CD4-positive, alpha-beta T cell (primary cell): ENCODE data around the gene LMNTD2. TPM values are rescaled to one million over a fixed set of nuclear protein-coding genes. Genes with fewer than 3 reads are reported as not detected.
"Not testable (repeated sequence)": the region's sequence is repeated elsewhere in the genome, so short reads cannot be mapped to it uniquely, and the experiment has no call there.

Source experiments
- ATAC-seq: fragments of 200-7000 bp; cut with Tn5 transposase; one replicate; pipeline ENCODE4 v1.10.0; 2022; ENCODE audit warnings: mild to moderate bottlenecking; ENCODE audit not compliant: poor library complexity
- CTCF ChIA-PET: fragments of 350-600 bp; sonication (Branson Sonifier 250); formaldehyde crosslinking; loops from one replicate; lab custom pipeline; 2021; ENCODE audit warnings: antibody characterized with exemption, inconsistent platforms; lab: Charles Lee
- POLR2A ChIA-PET: fragments of 350-600 bp; sonication (Branson Sonifier 250); formaldehyde crosslinking; loops from one replicate; lab custom pipeline; 2021; ENCODE audit warnings: antibody characterized with exemption, inconsistent platforms; lab: Charles Lee
- DNase-seq, 14 experiments: peaks; one replicate each; pipeline ENCODE4 v3.0.0-alpha.2; 2013 to 2020; ENCODE audit warnings: mixed read lengths in 2 of 14
- H3K27ac ChIP-seq, 2 donors: one replicate each; pipeline versions ENCODE4 v1.5.1 to v1.7.0; 2013; ENCODE audit warnings: low read length in 2 of 2, low read depth in 1 of 2, mild to moderate bottlenecking in 1 of 2
- H3K27me3 ChIP-seq, 2 experiments: 1 replicate in 1 of 2; 2 replicates in 1 of 2; pipeline versions ENCODE4 v1.6.1 to v1.7.0; 2013; ENCODE audit warnings: low read length in 2 of 2, control low read depth in 1 of 2, mild to moderate bottlenecking in 1 of 2, moderate library complexity in 1 of 2; ENCODE audit not compliant: insufficient read depth in 2 of 2, control insufficient read depth in 1 of 2
- H3K36me3 ChIP-seq: one replicate; pipeline ENCODE4 v1.6.1; 2013; ENCODE audit warnings: low read length, control low read depth; ENCODE audit not compliant: insufficient read depth
- H3K4me1 ChIP-seq: one replicate; pipeline ENCODE4 v1.6.1; 2013; ENCODE audit warnings: low read length, control low read depth; ENCODE audit not compliant: insufficient read depth
- H3K4me3 ChIP-seq: one replicate; pipeline ENCODE4 v1.5.1; 2013; ENCODE audit warnings: mild to moderate bottlenecking, low read length, moderate library complexity
- H3K9me3 ChIP-seq, 2 experiments: 1 replicate in 1 of 2; 2 replicates in 1 of 2; pipeline versions ENCODE4 v1.6.1 to v1.7.0; 2013; ENCODE audit warnings: low read length in 2 of 2, mild to moderate bottlenecking in 2 of 2, control low read depth in 1 of 2, moderate library complexity in 1 of 2; ENCODE audit not compliant: control insufficient read depth in 1 of 2, insufficient read depth in 1 of 2
- H3K27ac Mint-ChIP-seq: one replicate; pipeline ENCODE4 v1.8.0; 2020; ENCODE audit warnings: mixed read lengths
- H3K27me3 Mint-ChIP-seq: one replicate; pipeline ENCODE4 v1.8.0; 2021; ENCODE audit warnings: mixed read lengths
- H3K36me3 Mint-ChIP-seq: one replicate; pipeline ENCODE4 v1.8.0; 2021; ENCODE audit warnings: low read depth, mixed read lengths
- H3K4me1 Mint-ChIP-seq: one replicate; pipeline ENCODE4 v1.8.0; 2021; ENCODE audit warnings: low read depth, mixed read lengths
- H3K4me3 Mint-ChIP-seq: one replicate; pipeline ENCODE4 v1.8.0; 2020; ENCODE audit warnings: mild to moderate bottlenecking, mixed read lengths
- H3K9me3 Mint-ChIP-seq: one replicate; pipeline ENCODE4 v1.8.0; 2020; ENCODE audit warnings: mixed read lengths
- CTCF ChIP-seq: fragments of 200-600 bp; IDR thresholded peaks from one replicate; pipeline ENCODE4 v1.8.0; 2022; ENCODE audit warnings: antibody characterized with exemption, mild to moderate bottlenecking
- intact Hi-C, 2 experiments: fragments of 100-400 bp; cut with DNase I in 1 of 2; cut with micrococcal nuclease in 1 of 2; formaldehyde crosslinking; loops; one replicate each; pipeline versions ENCODE4 v1.15.1 to v1.9.0; 2023 to 2025; cut with DNase I, micrococcal nuclease
- total RNA-seq, 174 experiments: library from RNA in 2 of 174; stranded (reverse) in 2 of 174; gene quantifications; one replicate each; pipeline ENCODE4 v1.2.3 and lab custom pipeline; 2021 to 2026

LMNTD2 gene
- total RNA-seq, 2 experiments from 2014 or later = 8.2 to 10.3 TPM

- intact Hi-C loops = no loop called here
- ChIA-PET POLR2A (interaction anchor here (0.9 kb wide), 1 partner anchor 14 kb away, joined by 4 read pairs; no protein-coding TSS in a partner anchor), CTCF (interaction anchor here (0.6 kb wide), 1 partner anchor 254 kb away, joined by 3 read pairs; no protein-coding TSS in a partner anchor)
- Mint-ChIP-seq H3K9me3 (peaks cover 2% of the 10 kb centered on the region), H3K27ac (no peak overlapping the region), H3K36me3 (no peaks in the 10 kb centered on the region), H3K27me3 (no peaks in the 10 kb centered on the region), H3K4me1 (peaks cover 4% of the 10 kb centered on the region), H3K4me3 (peak overlapping the region; percentile 20)
- Histone ChIP-seq H3K9me3 (peaks cover 6 to 16% of the 10 kb centered on the region in 2 experiments), H3K27me3 (no peaks in the 10 kb centered on the region), H3K36me3 (no peaks in the 10 kb centered on the region), H3K27ac (no peak overlapping the region), H3K4me3 (no peak overlapping the region), H3K4me1 (peaks cover 8% of the 10 kb centered on the region)
- DNase-seq = no peak
- no peak for ATAC-seq
- TF ChIP-seq CTCF = no peak
These were observed 39.9 kb downstream of the LMNTD2 start for GRCh38 chr11:520428-521176.

GRCh38 chr11:518463-519202 is 41.9 kb downstream of the LMNTD2 start:
- Histone ChIP-seq H3K27ac (peak overlapping the region in 1 of 2 donors; percentile 41), H3K4me1 (peaks cover 8% of the 10 kb centered on the region), H3K4me3 (peak overlapping the region; percentile 43), H3K9me3 (peaks cover 6 to 16% of the 10 kb centered on the region in 2 experiments), H3K36me3 (no peaks in the 10 kb centered on the region), H3K27me3 (no peaks in the 10 kb centered on the region)
- no peaks in the 10 kb centered on the region for H3K27me3 Mint-ChIP-seq
- peak; percentile 79 to 95 (median 86) for DNase-seq
- ATAC-seq = peak; percentile 94
- ChIA-PET POLR2A (interaction anchor here (0.6 to 3.4 kb wide), 6 partner anchors 12 to 104 kb away, joined by 3 to 23 read pairs (median 3); partner anchors contain the start of genes RNH1 and SIGIRR), CTCF (interaction anchor here (0.6 to 1.7 kb wide), 10 partner anchors 9 to 268 kb away, joined by 3 to 10 read pairs (median 3); partner anchors contain the start of genes LRRC56, PTDSS2, RNH1 and TMEM80)
- intact Hi-C loops = loop anchor here (1.0 to 10.0 kb wide), 3 partner anchors 11 to 214 kb away; partner anchors contain the start of genes IFITM2 (in 1 of the 2), LRRC56 (in 1 of the 2) and RNH1 (in 1 of the 2)
- TF ChIP-seq CTCF = peak; percentile 96
- peak overlapping the region; percentile 85 for H3K4me3 Mint-ChIP-seq
- H3K27ac Mint-ChIP-seq = no peak overlapping the region
- H3K4me1 Mint-ChIP-seq = peaks cover 4% of the 10 kb centered on the region
- peaks cover 2% of the 10 kb centered on the region for H3K9me3 Mint-ChIP-seq
- H3K36me3 Mint-ChIP-seq = peaks cover 8% of the 10 kb centered on the region

- H3K4me1 Mint-ChIP-seq, H3K4me1 ChIP-seq, H3K27me3 Mint-ChIP-seq, H3K9me3 Mint-ChIP-seq, CTCF ChIA-PET, H3K4me3 Mint-ChIP-seq, H3K27me3 ChIP-seq, DNase-seq, H3K27ac Mint-ChIP-seq, ATAC-seq, H3K4me3 ChIP-seq, H3K27ac ChIP-seq, H3K36me3 ChIP-seq: not testable (repeated sequence)
- H3K9me3 ChIP-seq = peaks cover 6 to 16% of the 10 kb centered on the region in 2 experiments
- POLR2A ChIA-PET = interaction anchor here (3.4 kb wide), 1 partner anchor 10 kb away, joined by 23 read pairs; the partner anchor contains the start of gene RNH1
- intact Hi-C loops = loop anchor here in 1 of 2 experiments (10.0 kb wide), 1 partner anchor 212 kb away; the partner anchor contains the start of gene IFITM2
- H3K36me3 Mint-ChIP-seq = peaks cover 20% of the 10 kb centered on the region
These were observed 43.4 kb downstream of the LMNTD2 start for GRCh38 chr11:516918-517685.
